GM12891 (cell line): ENCODE results near the gene GABBR1.
A peak's percentile ranks its signal among the peaks of the same experiment; 100 is the strongest.

Experiments
- DNase-seq: peaks from one replicate; pipeline ENCODE4 v3.0.0; 2011; ENCODE audit warnings: low spot score; ENCODE audit not compliant: insufficient read length
- FAIRE-seq: peaks from 2 replicates; lab custom pipeline; 2011; peaks lifted over from hg19 to GRCh38; lab: Jason Lieb, UNC
- PAX5 ChIP-seq: IDR thresholded peaks from 2 replicates; pipeline ENCODE4 v1.6.1; 2011; ENCODE audit warnings: low read length, moderate library complexity, mild to moderate bottlenecking; ENCODE audit not compliant: insufficient read depth, severe bottlenecking
- POLR2A ChIP-seq: IDR thresholded peaks from 2 replicates; pipeline ENCODE4 v1.6.1; 2011; ENCODE audit warnings: low read depth, low read length, control low read depth
- POLR2AphosphoS5 ChIP-seq: IDR thresholded peaks from 2 replicates; pipeline ENCODE4 v1.6.1; 2011; ENCODE audit warnings: low read depth, low read length, control low read depth
- POU2F2 ChIP-seq: IDR thresholded peaks from 2 replicates; pipeline ENCODE4 v1.6.1; 2011; ENCODE audit warnings: low read depth, mild to moderate bottlenecking, control low read depth, low read length, moderate library complexity
- SPI1 ChIP-seq: IDR thresholded peaks from 2 replicates; pipeline ENCODE4 v1.6.1; 2011; ENCODE audit warnings: low read depth, low read length, control low read depth
- TAF1 ChIP-seq: IDR thresholded peaks from 2 replicates; pipeline ENCODE4 v1.6.1; 2011; ENCODE audit warnings: low read depth, low read length, control low read depth

GABBR1 gene

GRCh38 chr6:29624520-29624961 is 8.4 kb downstream of the GABBR1 start:
- DNase-seq (no peak), FAIRE-seq (no peak)
- TF ChIP-seq PAX5 (no peak), SPI1 (no peak), TAF1 (no peak), POLR2A (no peak), POU2F2 (no peak), POLR2AphosphoS5 (no peak)

GRCh38 chr6:29620630-29621029 is 12.4 kb downstream of the GABBR1 start:
- FAIRE-seq (no peak), DNase-seq (no peak)
- no peak for TF ChIP-seq POLR2AphosphoS5
- TF ChIP-seq PAX5, result no peak
- no peak for TF ChIP-seq POLR2A
- TF ChIP-seq SPI1, result no peak
- TF ChIP-seq TAF1, result no peak
- TF ChIP-seq POU2F2, result no peak

GRCh38 chr6:29619578-29620160 is 13.3 kb downstream of the GABBR1 start:
- TF ChIP-seq POLR2AphosphoS5, result no peak
- no peak for TF ChIP-seq PAX5
- TF ChIP-seq SPI1, result no peak
- no peak for TF ChIP-seq POU2F2
- no peak for TF ChIP-seq TAF1
- TF ChIP-seq POLR2A, result no peak
- no peak for DNase-seq
- FAIRE-seq, result no peak

DNA sequence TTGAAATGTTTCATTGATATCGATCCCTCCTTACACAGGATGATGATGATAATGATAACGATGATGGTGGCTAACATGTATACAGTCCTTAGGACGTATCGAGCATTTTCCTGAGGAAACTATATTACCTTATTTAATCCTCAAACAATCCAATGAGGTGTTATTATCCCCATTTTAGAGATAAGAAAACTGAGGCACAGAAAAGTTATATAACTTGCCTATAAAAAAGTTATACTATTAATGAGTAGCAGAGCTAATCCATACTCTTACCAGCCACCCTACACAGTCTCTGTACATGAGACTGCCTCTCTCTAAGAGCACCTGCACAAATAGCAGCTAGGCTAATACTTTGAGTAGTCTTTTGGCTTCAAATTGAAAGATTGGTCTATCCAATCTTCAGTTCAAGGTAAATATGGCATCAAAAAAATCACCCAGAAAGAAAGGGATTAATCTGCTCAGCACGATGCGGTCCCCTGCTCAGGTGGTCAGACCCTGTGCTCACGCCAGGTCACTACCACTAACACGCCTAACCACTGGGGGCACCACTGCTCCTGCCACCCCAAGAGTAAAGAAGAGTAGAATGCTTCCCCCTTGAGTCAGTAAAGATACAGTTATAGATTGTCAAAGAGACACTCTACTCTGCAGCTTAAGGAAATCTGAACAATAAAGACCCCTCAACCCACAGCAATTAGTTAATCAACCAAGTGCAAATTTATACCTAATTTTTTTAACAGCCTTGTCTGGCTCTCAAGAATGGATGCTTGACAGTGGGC is 15.0 kb downstream of the GABBR1 start:
- DNase-seq, result no peak
- TF ChIP-seq PAX5 (no peak), POU2F2 (no peak), POLR2AphosphoS5 (no peak), SPI1 (no peak), TAF1 (no peak), POLR2A (no peak)
- FAIRE-seq, result no peak

GRCh38 chr6:29611426-29611825 is 21.6 kb downstream of the GABBR1 start:
- no peak for TF ChIP-seq POLR2AphosphoS5
- no peak for TF ChIP-seq SPI1
- TF ChIP-seq PAX5, result no peak
- no peak for TF ChIP-seq TAF1
- no peak for TF ChIP-seq POLR2A
- TF ChIP-seq POU2F2, result no peak

GRCh38 chr6:29610540-29610939 is 22.4 kb downstream of the GABBR1 start:
- DNase-seq, result no peak
- no peak for FAIRE-seq
- no peak for TF ChIP-seq POLR2A
- no peak for TF ChIP-seq POLR2AphosphoS5
- no peak for TF ChIP-seq PAX5
- no peak for TF ChIP-seq SPI1
- no peak for TF ChIP-seq TAF1
- TF ChIP-seq POU2F2, result no peak

More at GRCh38 chr6:29611426-29611825, 21.6 kb downstream of the GABBR1 start:
- no peak for DNase-seq
- no peak for FAIRE-seq

DNA sequence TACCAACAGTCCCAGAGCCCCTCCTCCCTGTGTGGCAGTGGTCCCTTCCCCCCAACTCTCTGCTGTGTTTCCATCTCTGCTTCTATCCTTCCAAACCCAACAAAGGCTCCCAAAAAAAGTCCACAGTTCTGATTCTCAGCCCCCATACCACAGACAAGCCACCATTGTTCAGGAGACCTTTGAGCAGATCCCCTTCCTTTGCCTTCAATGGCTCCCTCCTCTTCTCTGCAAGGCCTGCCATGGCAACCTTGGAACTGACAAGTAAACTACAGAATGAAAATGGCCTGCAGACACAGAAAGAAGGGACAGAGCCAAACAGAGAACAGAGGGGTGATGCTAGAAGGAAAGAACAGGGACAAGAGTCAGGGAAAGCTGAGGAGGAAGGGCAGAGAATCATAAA is 24.9 kb downstream of the GABBR1 start:
- FAIRE-seq, result no peak
- TF ChIP-seq SPI1, result no peak
- no peak for TF ChIP-seq PAX5
- no peak for TF ChIP-seq POLR2AphosphoS5
- no peak for TF ChIP-seq POU2F2
- no peak for TF ChIP-seq POLR2A
- DNase-seq, result no peak

GRCh38 chr6:29603930-29604329 is 29.1 kb downstream of the GABBR1 start:
- DNase-seq, result no peak
- FAIRE-seq, result no peak
- TF ChIP-seq PAX5, result no peak
- no peak for TF ChIP-seq POU2F2
- no peak for TF ChIP-seq SPI1
- TF ChIP-seq POLR2A, result no peak
- TF ChIP-seq TAF1, result no peak
- no peak for TF ChIP-seq POLR2AphosphoS5

- TF ChIP-seq TAF1 (no peak), POU2F2 (no peak), SPI1 (no peak), POLR2A (no peak), PAX5 (no peak), POLR2AphosphoS5 (no peak)
- no peak for DNase-seq
- FAIRE-seq, result no peak
Measured at GRCh38 chr6:29603456-29603855, 29.5 kb downstream of the GABBR1 start.

DNA sequence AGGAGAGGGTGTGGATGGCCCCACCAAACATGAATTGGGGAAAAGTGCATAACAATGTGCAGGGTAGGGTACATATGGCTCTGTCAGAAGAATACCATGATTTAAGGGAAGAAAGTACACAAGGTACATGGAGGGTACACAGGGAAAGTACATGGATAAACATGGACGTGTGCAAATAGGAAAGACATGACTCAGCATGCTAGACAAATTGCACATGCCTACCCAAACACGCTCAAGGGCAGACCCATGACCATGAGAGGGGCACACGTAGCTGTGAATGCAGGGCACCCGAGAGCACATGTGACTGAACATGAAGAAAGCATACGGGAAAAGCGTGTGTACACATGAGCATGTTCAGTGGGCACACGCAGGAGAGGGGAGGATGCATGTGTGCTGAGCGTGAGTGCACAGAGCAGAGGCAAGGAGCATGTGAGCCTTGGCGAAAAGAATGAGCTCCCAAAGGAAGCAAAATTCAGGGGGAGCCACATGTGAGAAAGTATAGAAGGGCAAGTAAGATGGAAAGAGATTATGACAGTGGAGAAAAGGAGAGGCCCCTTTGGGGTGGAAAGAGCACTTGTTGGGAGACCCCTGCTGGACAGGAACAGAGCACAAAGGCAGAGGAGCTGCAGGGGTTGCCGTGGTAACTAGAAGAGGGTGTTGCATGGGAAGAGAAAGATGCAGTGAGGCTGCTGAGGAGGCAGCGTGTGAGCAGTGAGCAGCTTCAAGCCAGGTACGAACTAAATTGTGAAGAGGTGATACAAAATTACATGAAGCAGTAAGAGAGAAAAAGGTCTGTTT is 30.2 kb downstream of the GABBR1 start:
- FAIRE-seq, result no peak
- DNase-seq, result peak; percentile 39
- no peak for TF ChIP-seq POLR2AphosphoS5
- no peak for TF ChIP-seq TAF1

GRCh38 chr6:29598172-29598747 is 34.7 kb downstream of the GABBR1 start:
- DNase-seq, result no peak
- TF ChIP-seq POU2F2 (no peak), SPI1 (no peak), PAX5 (no peak), POLR2AphosphoS5 (no peak), POLR2A (no peak), TAF1 (no peak)
- FAIRE-seq, result no peak
